Heart left ventricle (tissue), 16 donors: ENCODE data around the gene MYO16. TPM values are rescaled to one million over a fixed set of nuclear protein-coding genes. Genes with fewer than 3 reads are reported as not detected.

ENCODE experiments used
- ATAC-seq, 4 donors: fragments of 200-7000 bp; cut with Tn5 transposase; one replicate each; pipeline ENCODE4 v1.9.1; 2020 to 2022; ENCODE audit warnings: moderate library complexity in 4 of 4, mild to moderate bottlenecking in 3 of 4, moderate number of reproducible peaks in 1 of 4
- DNase-seq, 5 donors: peaks; one replicate each; pipeline ENCODE4 v3.0.0-alpha.2; 2020
- H3K27ac ChIP-seq, 12 donors: fragments of 200-600 bp; sonication (generic) in 4 of 12; one replicate each; pipeline versions ENCODE4 v1.5.0 to v1.8.0; 2016 to 2022; ENCODE audit warnings: mild to moderate bottlenecking in 2 of 12
- H3K27me3 ChIP-seq, 9 donors: fragments of 200-600 bp; sonication (generic) in 2 of 9; one replicate each; pipeline versions ENCODE4 v1.5.1 to v1.8.0; 2016 to 2022; ENCODE audit warnings: mild to moderate bottlenecking in 3 of 9
- H3K36me3 ChIP-seq, 9 donors: fragments of 200-600 bp; sonication (generic) in 2 of 9; one replicate each; pipeline versions ENCODE4 v1.5.0 to v1.8.0; 2018 to 2022; ENCODE audit warnings: mild to moderate bottlenecking in 2 of 9
- H3K4me1 ChIP-seq, 12 donors: fragments of 200-600 bp; sonication (generic) in 4 of 12; one replicate each; pipeline versions ENCODE4 v1.5.0 to v1.8.0; 2016 to 2022; ENCODE audit warnings: mild to moderate bottlenecking in 3 of 12
- H3K4me3 ChIP-seq, 12 donors: fragments of 200-600 bp; sonication (generic) in 4 of 12; one replicate each; pipeline versions ENCODE4 v1.5.0 to v1.8.0; 2017 to 2022; ENCODE audit warnings: mild to moderate bottlenecking in 9 of 12, moderate library complexity in 4 of 12
- H3K9me3 ChIP-seq, 12 donors: fragments of 200-600 bp; sonication (generic) in 4 of 12; one replicate each; pipeline versions ENCODE4 v1.5.0 to v1.8.0; 2016 to 2022; ENCODE audit warnings: mild to moderate bottlenecking in 1 of 12
- POLR2A ChIP-seq, 2 donors: fragments of 450-650 bp; IDR thresholded peaks; one replicate each; pipeline ENCODE4 v1.6.1; 2017; ENCODE audit warnings: antibody characterized with exemption in 2 of 2, mild to moderate bottlenecking in 2 of 2, moderate library complexity in 2 of 2
- WGBS, 4 donors: extraction: QIAGEN DNeasy Blood & Tissue Kit in 2 of 4; methylation state at CpG; one replicate each; pipeline versions ENCODE4 v1.1.5 to v1.1.7; 2013 to 2018; 5-methylcytosine and 5-hydroxymethylcytosine counted together
- intact Hi-C, 10 donors: fragments of 100-400 bp; cut with DNase I; formaldehyde crosslinking; loops; one replicate each; pipeline versions ENCODE4 v1.11.1 to v1.14.2; 2022
- polyA plus RNA-seq, 2 donors: library from polyadenylated mRNA; stranded (reverse); fragments of 200-250 nt; gene quantifications; one replicate each; pipeline ENCODE4 v1.2.3, GENCODE V29; 2013
- total RNA-seq, 9 donors: library from RNA; depleted of rRNA in 2 of 9; stranded (reverse); fragments of >200 nt in 2 of 9; fragmentation: NEBNext Ultra II Directional in 3 of 9; extraction: Animal tissue kit (Norgen Biotek cat#: 25700) in 3 of 9; gene quantifications; one replicate each; pipeline versions ENCODE4 v1.1.0 to v1.2.4, GENCODE V29; 2016 to 2023
- TF ChIP-seq, protein P1 (sequence below), 12 donors: fragments of 200-600 bp; sonication (generic) in 4 of 12; IDR thresholded peaks; one replicate each; pipeline versions ENCODE4 v1.5.0 to v1.8.0; 2018 to 2022; ENCODE audit warnings: antibody characterized with exemption in 12 of 12, mild to moderate bottlenecking in 5 of 12
- donor health status: ischemic (EF 13 %, LVEDD 7.1; RV severe dilation, severe dysfunction).
- donor health status: healthy with polysubstance abuse.
- donor health status: DM: no; HTN: yes; CAD: no.
- donor health status: DM: no; HTN: no; CAD: no.
- donor health status: ischemic (EF 25% LVEDD 6.9; RV normal size, moderate dysfunction).
- donor health status: ischemic (EF 25% LVEDD 5.7; RV mildly dilated, moderate dysfunction).
- donor health status: healthy.
- donor health status: DM: yes; HTN: yes; CAD: no.
- donor health status: ischemic (EF 35%, LVEDD 5.7; RV mildly dilated, moderate dysfunction).
- donor health status: nonischemic (EF 11% LVEDD 7.7; RV severe dilation, severe dysfunction).
- donor health status: DM: yes; HTN: yes; CAD: no.
- donor health status: PGD.
- donor health status: ischemic (EF 29% LVEDD 5.4; RV normal size, mild dysfunction).
- donor health status: nonischemic (EF 23%, LVEDD 6.1; RV moderate dilation, normal function).

Gene MYO16
- total and polyA plus RNA-seq, 11 donors, result 0.16 to 5.2 (median 0.81) TPM

DNA sequence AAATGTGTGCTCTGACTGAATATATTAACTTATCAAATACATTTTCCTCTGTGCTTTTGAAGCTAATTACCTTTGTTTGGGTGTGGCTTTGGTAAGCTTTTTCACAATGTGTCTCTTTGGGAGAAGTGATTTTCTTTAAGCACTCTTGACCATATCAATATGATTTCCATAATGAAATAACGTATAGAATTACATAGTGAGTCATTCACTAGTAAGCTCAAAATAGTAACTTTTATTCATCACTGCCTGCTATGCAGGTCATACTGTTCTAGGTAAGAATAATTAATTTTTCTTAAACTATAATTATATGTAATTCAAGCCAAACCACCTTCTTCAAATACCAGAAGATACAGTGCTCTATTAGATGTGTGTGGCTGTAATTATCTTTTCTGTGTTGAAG is 480.7 kb downstream of the MYO16 start:
- TF ChIP-seq, protein P1, sequence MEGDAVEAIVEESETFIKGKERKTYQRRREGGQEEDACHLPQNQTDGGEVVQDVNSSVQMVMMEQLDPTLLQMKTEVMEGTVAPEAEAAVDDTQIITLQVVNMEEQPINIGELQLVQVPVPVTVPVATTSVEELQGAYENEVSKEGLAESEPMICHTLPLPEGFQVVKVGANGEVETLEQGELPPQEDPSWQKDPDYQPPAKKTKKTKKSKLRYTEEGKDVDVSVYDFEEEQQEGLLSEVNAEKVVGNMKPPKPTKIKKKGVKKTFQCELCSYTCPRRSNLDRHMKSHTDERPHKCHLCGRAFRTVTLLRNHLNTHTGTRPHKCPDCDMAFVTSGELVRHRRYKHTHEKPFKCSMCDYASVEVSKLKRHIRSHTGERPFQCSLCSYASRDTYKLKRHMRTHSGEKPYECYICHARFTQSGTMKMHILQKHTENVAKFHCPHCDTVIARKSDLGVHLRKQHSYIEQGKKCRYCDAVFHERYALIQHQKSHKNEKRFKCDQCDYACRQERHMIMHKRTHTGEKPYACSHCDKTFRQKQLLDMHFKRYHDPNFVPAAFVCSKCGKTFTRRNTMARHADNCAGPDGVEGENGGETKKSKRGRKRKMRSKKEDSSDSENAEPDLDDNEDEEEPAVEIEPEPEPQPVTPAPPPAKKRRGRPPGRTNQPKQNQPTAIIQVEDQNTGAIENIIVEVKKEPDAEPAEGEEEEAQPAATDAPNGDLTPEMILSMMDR (IDR thresholded peaks at IDR 0.05), result no peak
- no peak for TF ChIP-seq POLR2A (IDR thresholded peaks at IDR 0.05)
- no peak overlapping the region for H3K27ac ChIP-seq
- no peaks in the 10 kb centered on the region for H3K9me3 ChIP-seq
- H3K4me1 ChIP-seq, result no peaks in the 10 kb centered on the region
- intact Hi-C loops, result no loop called here
- 0 to 84% (median 76%) methylated on average over 1 of the region's 1 CpG for whole genome bisulfite sequencing, 4 donors
- no peaks in the 10 kb centered on the region for H3K36me3 ChIP-seq
- H3K4me3 ChIP-seq, result no peak overlapping the region
- DNase-seq (no peak), ATAC-seq (no peak)
- no peaks in the 10 kb centered on the region for H3K27me3 ChIP-seq

DNA sequence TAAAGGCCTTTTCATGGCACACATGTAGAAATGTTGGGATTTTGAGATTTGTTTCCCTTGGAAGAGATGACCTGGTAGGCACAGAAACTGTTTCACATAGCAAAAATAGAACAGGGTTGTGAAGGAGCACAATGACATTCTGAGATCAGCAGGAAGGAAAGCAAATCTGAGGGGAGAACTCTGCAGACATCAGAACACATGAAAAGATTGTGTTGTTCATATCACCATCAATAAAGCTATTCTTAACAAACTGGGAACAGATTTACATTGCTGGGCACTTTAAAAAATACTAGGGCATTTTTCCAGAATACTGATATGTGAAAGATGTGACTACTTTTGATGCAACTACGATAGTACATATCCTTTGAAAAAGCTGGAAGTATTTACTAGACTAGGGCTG is 481.7 kb downstream of the MYO16 start:
- ATAC-seq, result no peak
- H3K9me3 ChIP-seq, result no peaks in the 10 kb centered on the region
- intact Hi-C loops, result no loop called here
- H3K27ac ChIP-seq, result no peak overlapping the region
- H3K27me3 ChIP-seq, result no peaks in the 10 kb centered on the region
- 69 to 79% (median 73%) methylated on average over 1 of the region's 1 CpG for WGBS, 4 donors
- TF ChIP-seq, protein P1 (IDR thresholded peaks at IDR 0.05), result no peak
- TF ChIP-seq POLR2A (IDR thresholded peaks at IDR 0.05), result no peak
- no peaks in the 10 kb centered on the region for H3K36me3 ChIP-seq
- no peaks in the 10 kb centered on the region for H3K4me1 ChIP-seq
- DNase-seq, result no peak
- H3K4me3 ChIP-seq, result no peak overlapping the region

DNA sequence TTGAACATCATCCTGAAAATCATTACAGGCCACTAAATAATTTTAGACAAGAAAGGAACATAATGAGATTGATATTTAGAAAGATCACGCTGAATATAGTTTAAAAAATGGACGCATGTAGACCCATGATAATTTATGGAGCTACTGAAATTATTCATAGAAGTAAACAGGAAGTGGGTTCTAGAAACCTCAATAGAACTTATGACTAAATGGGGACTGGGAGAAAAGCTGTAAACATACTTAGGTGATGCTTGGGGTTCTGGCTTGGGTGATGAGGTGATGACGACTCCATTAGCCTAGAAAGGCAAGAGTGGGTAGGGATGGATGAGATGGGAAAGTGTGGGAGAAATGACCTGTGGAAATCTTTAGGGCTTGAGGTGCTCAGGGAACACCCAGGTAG is 484.0 kb downstream of the MYO16 start:
- ATAC-seq, result no peak
- H3K9me3 ChIP-seq, result no peaks in the 10 kb centered on the region

DNA sequence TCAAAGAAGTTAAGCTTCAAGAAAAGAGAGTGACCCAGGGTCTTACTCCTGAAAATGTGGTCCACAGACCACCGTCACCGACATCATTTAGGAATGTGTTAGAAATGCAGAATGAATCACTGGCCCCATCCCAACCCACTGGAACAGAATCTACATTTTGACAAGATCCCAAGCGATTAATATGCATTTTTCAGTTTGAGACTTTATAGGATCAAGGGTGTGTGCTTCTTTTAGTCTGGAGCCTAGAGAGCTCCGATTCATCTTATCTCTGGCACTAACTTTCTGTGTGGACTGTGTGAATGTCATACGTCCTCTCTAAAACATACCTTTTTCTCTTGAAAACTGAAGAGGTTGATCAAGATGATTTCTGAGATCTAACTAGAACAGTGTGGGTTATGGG is 484.8 kb downstream of the MYO16 start:
- intact Hi-C loops, result no loop called here
- DNase-seq, result no peak
- no peak for TF ChIP-seq POLR2A (IDR thresholded peaks at IDR 0.05)
- TF ChIP-seq, protein P1 (IDR thresholded peaks at IDR 0.05), result no peak
- H3K9me3 ChIP-seq, result no peaks in the 10 kb centered on the region
- no peaks in the 10 kb centered on the region for H3K36me3 ChIP-seq
- H3K4me1 ChIP-seq, result no peaks in the 10 kb centered on the region
- no peak overlapping the region for H3K27ac ChIP-seq
- WGBS, 4 donors, result 81 to 92% (median 86%) methylated on average over 5 of the region's 5 CpGs
- H3K4me3 ChIP-seq, result no peak overlapping the region
- no peak for ATAC-seq
- no peaks in the 10 kb centered on the region for H3K27me3 ChIP-seq

More for the DNA sequence above, 484.0 kb downstream of the MYO16 start:
- Histone ChIP-seq H3K4me3 (no peak overlapping the region), H3K27ac (no peak overlapping the region), H3K36me3 (no peaks in the 10 kb centered on the region), H3K27me3 (no peaks in the 10 kb centered on the region), H3K4me1 (no peaks in the 10 kb centered on the region)
- 87 to 93% (median 93%) methylated on average over 3 of the region's 3 CpGs for WGBS, 4 donors
- TF ChIP-seq POLR2A (IDR thresholded peaks at IDR 0.05), result no peak
- TF ChIP-seq, protein P1 (IDR thresholded peaks at IDR 0.05), result no peak
- DNase-seq, result no peak
- intact Hi-C loops, result no loop called here
